OCI-LY3 (cell line): ENCODE measurements around the gene TRRAP.

Experiments used
- H2AFZ ChIP-seq: fragments of 200-600, 300-600 bp; shearing (Covaris generic); 2 replicates; pipeline ENCODE4 v1.6.0; 2014; ENCODE audit warnings: antibody characterized with exemption, low read depth, low read length
- H3K27ac ChIP-seq: fragments of 200-600, 300-600 bp; sonication (generic); 2 replicates; pipeline ENCODE4 v1.5.1; 2014; ENCODE audit warnings: mild to moderate bottlenecking, low read length, moderate library complexity, mixed read lengths
- H3K27me3 ChIP-seq: fragments of 200-600, 300-600 bp; sonication (generic); 2 replicates; pipeline ENCODE4 v1.6.1; 2014; ENCODE audit warnings: low read depth, low read length, mixed read lengths
- H3K36me3 ChIP-seq: fragments of 200-600, 300-600 bp; sonication (generic); replicated peaks from 2 replicates; pipeline ENCODE3; 2014; ENCODE audit warnings: low read depth, low read length, mixed read lengths
- H3K4me1 ChIP-seq: fragments of 300-600, 200-600 bp; sonication (generic); 2 replicates; pipeline ENCODE4 v1.6.1; 2014; ENCODE audit warnings: low read length, mixed read lengths
- H3K4me2 ChIP-seq: fragments of 200-600, 300-600 bp; sonication (generic); 2 replicates; pipeline ENCODE4 v1.6.1; 2014; ENCODE audit warnings: low read length, mixed read lengths
- H3K4me3 ChIP-seq: fragments of 300-600, 200-600 bp; sonication (generic); 2 replicates; pipeline ENCODE4 v1.5.1; 2014; ENCODE audit warnings: antibody characterized with exemption, mild to moderate bottlenecking, low read length, moderate library complexity
- H3K79me2 ChIP-seq: fragments of 300-600, 200-600 bp; shearing (Covaris generic); 2 replicates; pipeline ENCODE4 v1.6.1; 2014; ENCODE audit warnings: mild to moderate bottlenecking, low read length, mixed read lengths
- H3K9ac ChIP-seq: fragments of 300-600, 200-600 bp; shearing (Covaris generic); 2 replicates; pipeline ENCODE4 v1.6.0; 2014; ENCODE audit warnings: mild to moderate bottlenecking, low read length, moderate library complexity
- H3K9me3 ChIP-seq: fragments of 200-600, 300-600 bp; shearing (Covaris generic); 2 replicates; pipeline ENCODE4 v1.6.1; 2014; ENCODE audit warnings: low read length, mixed read lengths; ENCODE audit not compliant: insufficient read depth
- H4K20me1 ChIP-seq: fragments of 200-600, 300-600 bp; sonication (generic); 2 replicates; pipeline ENCODE4 v1.6.1; 2016; ENCODE audit warnings: low read length, mixed read lengths; ENCODE audit not compliant: insufficient read depth
- EZH2phosphoT487 ChIP-seq: fragments of 200-600 bp; shearing (Covaris generic); IDR thresholded peaks from 2 replicates; pipeline ENCODE4 v1.6.1; 2018; ENCODE audit warnings: antibody characterized with exemption, mixed run types, low read depth
- TF ChIP-seq, protein P1 (sequence below): fragments of 200-600, 300-600 bp; sonication (generic); IDR thresholded peaks from 2 replicates; pipeline ENCODE4 v1.5.1; 2014; ENCODE audit warnings: antibody characterized with exemption, low read length, low read depth

Gene TRRAP

DNA sequence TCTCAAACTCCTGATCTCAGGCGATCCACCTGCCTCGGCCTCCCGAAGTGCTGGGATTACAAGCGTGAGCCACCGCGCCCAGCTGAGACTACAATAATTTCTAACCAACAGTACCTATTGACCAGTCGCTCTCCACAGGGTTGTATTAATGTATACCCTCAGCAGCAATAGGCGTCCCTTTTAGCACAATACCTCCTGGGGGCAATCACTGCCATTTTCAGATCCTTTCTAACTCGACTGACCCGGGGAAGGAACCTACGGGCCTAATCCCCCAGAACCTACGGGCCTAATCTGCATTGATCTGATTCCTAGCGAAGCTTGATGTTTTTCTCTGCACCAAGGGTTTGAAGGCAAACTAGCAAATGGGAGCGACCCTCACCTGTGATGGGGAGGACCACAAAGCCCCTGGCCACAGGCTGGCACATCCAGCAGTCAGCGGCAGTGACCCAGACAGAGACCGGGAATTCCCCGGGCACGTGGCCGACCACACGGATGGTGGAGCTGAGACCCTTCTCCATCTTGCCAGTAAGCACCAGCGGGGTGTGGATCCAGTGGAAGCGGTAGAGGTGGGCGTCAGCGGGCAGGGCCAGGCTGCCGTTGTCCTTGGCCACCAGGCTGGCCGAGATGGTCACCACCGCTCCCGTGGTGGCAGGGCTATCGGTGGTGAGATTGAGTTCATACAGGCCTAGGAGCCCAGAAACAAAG, 15.5 kb upstream of the TRRAP start:
- Histone ChIP-seq H3K36me3 (no peaks in the 10 kb centered on the region), H3K4me1 (no peaks in the 10 kb centered on the region), H4K20me1 (no peaks in the 10 kb centered on the region), H3K79me2 (no peaks in the 10 kb centered on the region), H3K9ac (no peak overlapping the region), H3K27me3 (no peaks in the 10 kb centered on the region; the same call in 1 of the 2 replicates), H2AFZ (no peak overlapping the region), H3K4me2 (no peak overlapping the region), H3K4me3 (no peak overlapping the region), H3K27ac (no peak overlapping the region), H3K9me3 (no peaks in the 10 kb centered on the region)
- TF ChIP-seq, protein P1, sequence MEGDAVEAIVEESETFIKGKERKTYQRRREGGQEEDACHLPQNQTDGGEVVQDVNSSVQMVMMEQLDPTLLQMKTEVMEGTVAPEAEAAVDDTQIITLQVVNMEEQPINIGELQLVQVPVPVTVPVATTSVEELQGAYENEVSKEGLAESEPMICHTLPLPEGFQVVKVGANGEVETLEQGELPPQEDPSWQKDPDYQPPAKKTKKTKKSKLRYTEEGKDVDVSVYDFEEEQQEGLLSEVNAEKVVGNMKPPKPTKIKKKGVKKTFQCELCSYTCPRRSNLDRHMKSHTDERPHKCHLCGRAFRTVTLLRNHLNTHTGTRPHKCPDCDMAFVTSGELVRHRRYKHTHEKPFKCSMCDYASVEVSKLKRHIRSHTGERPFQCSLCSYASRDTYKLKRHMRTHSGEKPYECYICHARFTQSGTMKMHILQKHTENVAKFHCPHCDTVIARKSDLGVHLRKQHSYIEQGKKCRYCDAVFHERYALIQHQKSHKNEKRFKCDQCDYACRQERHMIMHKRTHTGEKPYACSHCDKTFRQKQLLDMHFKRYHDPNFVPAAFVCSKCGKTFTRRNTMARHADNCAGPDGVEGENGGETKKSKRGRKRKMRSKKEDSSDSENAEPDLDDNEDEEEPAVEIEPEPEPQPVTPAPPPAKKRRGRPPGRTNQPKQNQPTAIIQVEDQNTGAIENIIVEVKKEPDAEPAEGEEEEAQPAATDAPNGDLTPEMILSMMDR, result no peak
- TF ChIP-seq EZH2phosphoT487, result no peak

DNA sequence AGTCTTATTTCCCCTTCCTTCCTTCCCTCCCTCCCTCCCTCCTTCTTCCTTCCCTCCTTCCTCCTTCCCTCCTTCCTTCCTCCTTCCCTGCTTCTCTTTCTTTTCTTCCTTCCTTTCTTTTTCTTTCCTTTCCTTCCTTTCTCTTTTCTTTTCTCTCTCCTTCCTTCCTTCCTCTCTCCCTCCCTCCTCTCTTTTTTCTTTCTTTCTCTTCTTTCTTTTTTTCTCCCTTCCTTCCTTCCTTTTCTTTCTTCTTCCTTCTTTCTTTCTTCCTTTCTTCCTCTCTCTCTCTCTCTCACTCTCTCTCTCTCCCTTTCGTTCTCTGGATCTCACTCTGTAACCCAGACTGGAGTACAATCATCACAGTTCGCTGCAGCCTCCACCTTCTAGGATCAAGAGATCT, 14.7 kb upstream of the TRRAP start:
- Histone ChIP-seq H4K20me1 (no peaks in the 10 kb centered on the region), H3K36me3 (no peaks in the 10 kb centered on the region), H3K27me3 (peaks cover 3% of the 10 kb centered on the region), H2AFZ (no peak overlapping the region), H3K4me3 (no peak overlapping the region), H3K4me1 (no peaks in the 10 kb centered on the region), H3K4me2 (no peak overlapping the region), H3K9me3 (no peaks in the 10 kb centered on the region), H3K27ac (no peak overlapping the region), H3K79me2 (no peaks in the 10 kb centered on the region), H3K9ac (no peak overlapping the region)
- no peak for TF ChIP-seq EZH2phosphoT487
- TF ChIP-seq, protein P1, result no peak

DNA sequence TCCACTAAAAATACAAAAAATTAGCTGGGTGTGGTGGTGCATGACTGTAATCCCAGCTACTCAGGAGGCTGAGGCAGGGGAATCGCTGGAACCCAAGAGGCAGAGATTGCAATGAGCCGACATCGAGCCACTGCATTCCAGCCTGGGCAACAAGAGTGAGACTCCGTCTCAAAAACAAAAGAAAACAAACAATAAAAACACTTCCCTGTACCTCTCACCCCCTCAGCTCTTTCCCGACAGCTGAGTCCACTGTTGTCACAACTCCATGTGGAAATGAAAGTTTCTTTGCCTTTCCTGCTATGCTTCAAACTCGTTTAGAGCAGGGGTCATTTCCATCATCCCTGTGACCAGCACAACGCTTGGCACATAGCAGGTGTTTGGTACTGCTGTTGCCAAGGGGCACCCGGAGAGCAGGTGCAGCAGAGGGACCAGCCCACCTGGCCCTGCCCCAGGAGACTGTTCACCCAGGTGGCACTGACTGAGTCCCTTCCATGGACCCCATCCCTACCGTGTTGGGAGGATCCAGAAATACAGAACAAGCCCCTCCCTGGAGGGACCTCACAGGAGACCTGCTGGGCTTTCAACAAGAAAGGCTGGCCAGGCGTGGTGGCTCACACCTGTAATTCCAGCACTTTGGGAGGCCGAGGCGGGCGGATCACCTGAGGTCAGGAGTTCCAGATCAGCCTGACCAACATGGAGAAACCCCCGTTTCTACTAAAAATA, 13.4 kb upstream of the TRRAP start:
- Histone ChIP-seq H3K9me3 (no peaks in the 10 kb centered on the region), H3K79me2 (no peaks in the 10 kb centered on the region), H3K4me3 (no peak overlapping the region), H3K4me1 (no peaks in the 10 kb centered on the region), H3K27me3 (peaks cover 11% of the 10 kb centered on the region), H2AFZ (no peak overlapping the region), H3K9ac (no peak overlapping the region), H4K20me1 (no peaks in the 10 kb centered on the region), H3K27ac (no peak overlapping the region), H3K36me3 (no peaks in the 10 kb centered on the region), H3K4me2 (no peak overlapping the region)
- TF ChIP-seq, protein P1, result no peak
- TF ChIP-seq EZH2phosphoT487, result no peak

DNA sequence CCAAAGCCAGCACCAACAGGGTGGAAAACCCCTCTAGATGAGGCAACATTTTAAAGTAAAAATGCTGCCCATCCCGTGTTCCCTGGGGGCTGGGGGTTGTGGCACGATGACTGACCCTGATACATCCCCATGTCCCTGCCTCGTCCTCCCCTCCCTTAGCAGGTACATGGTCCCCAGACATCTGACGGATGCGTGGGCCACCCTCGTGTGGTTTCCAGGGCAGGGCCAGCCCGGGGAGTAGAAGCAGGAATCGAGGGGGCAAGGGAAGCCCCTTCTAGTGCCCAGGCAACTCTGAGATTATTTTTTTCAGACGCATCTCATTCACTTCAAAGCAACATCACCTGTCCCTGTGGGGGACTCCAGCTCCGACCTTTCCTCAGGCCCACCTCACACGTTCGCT, 12.0 kb upstream of the TRRAP start:
- Histone ChIP-seq H3K36me3 (no peaks in the 10 kb centered on the region), H3K9me3 (no peaks in the 10 kb centered on the region), H3K27ac (no peak overlapping the region)

More for the DNA sequence above, 12.0 kb upstream of the TRRAP start:
- TF ChIP-seq EZH2phosphoT487, result no peak
- TF ChIP-seq, protein P1, result no peak
- Histone ChIP-seq H3K4me2 (no peak overlapping the region), H3K4me3 (no peak overlapping the region), H3K27me3 (peaks cover 11% of the 10 kb centered on the region), H2AFZ (no peak overlapping the region), H4K20me1 (no peaks in the 10 kb centered on the region), H3K79me2 (no peaks in the 10 kb centered on the region), H3K4me1 (peaks cover 5% of the 10 kb centered on the region), H3K9ac (no peak overlapping the region)
